HG03103 (cell line): ENCODE results near the gene MRGPRD.

ENCODE experiments used
- ATAC-seq: cut with Tn5 transposase; IDR thresholded peaks from one replicate; pipeline ENCODE4 v1.9.1; 2021; ENCODE audit warnings: low read depth; ENCODE audit not compliant: unreplicated experiment

MRGPRD gene

GRCh38 chr11:68950762-68951161, 30.0 kb downstream of the MRGPRD start:
- ATAC-seq: no peak

- ATAC-seq: no peak
Observed at GRCh38 chr11:68950270-68950669, 30.5 kb downstream of the MRGPRD start.

- no peak for ATAC-seq
Observed at GRCh38 chr11:68948935-68949334, 31.9 kb downstream of the MRGPRD start.

GRCh38 chr11:68948496-68948895, 32.3 kb downstream of the MRGPRD start:
- no peak for ATAC-seq

- no peak for ATAC-seq
Observed at GRCh38 chr11:68947151-68947550, 33.6 kb downstream of the MRGPRD start.

GRCh38 chr11:68946416-68947090, 34.2 kb downstream of the MRGPRD start:
- ATAC-seq: no peak

- no peak for ATAC-seq
Observed at GRCh38 chr11:68942751-68943271, 38.0 kb downstream of the MRGPRD start.

- ATAC-seq: no peak
Observed at GRCh38 chr11:68942095-68942620, 38.6 kb downstream of the MRGPRD start.

GRCh38 chr11:68941324-68942094, 39.3 kb downstream of the MRGPRD start:
- no peak for ATAC-seq

GRCh38 chr11:68940651-68941323, 40.0 kb downstream of the MRGPRD start:
- ATAC-seq: no peak

GRCh38 chr11:68939583-68940555, 40.9 kb downstream of the MRGPRD start:
- no peak for ATAC-seq

- no peak for ATAC-seq
Observed at GRCh38 chr11:68938816-68939582, 41.8 kb downstream of the MRGPRD start.

GRCh38 chr11:68938088-68938487, 42.7 kb downstream of the MRGPRD start:
- ATAC-seq: no peak

GRCh38 chr11:68936676-68937620, 43.8 kb downstream of the MRGPRD start:
- ATAC-seq: no peak

GRCh38 chr11:68936358-68936636, 44.5 kb downstream of the MRGPRD start:
- no peak for ATAC-seq

GRCh38 chr11:68935516-68936357, 45.0 kb downstream of the MRGPRD start:
- no peak for ATAC-seq

GRCh38 chr11:68935066-68935465, 45.7 kb downstream of the MRGPRD start:
- no peak for ATAC-seq
